A549 treated with AZD2906 at 1 μM for 4 hours (cell line): ENCODE results near the gene TRAPPC3L. TPM values are rescaled to one million over a fixed set of nuclear protein-coding genes. Genes with fewer than 3 reads are reported as not detected.

Experiments
- total RNA-seq: library from RNA; stranded (reverse); fragments of 200-300 nt; extraction: Qiagen RNA extraction; gene quantifications from 5 replicates; pipeline ENCODE4 v1.2.3, GENCODE V29; 2022

TRAPPC3L gene
- total RNA-seq = not detected in 5 replicates

DNA sequence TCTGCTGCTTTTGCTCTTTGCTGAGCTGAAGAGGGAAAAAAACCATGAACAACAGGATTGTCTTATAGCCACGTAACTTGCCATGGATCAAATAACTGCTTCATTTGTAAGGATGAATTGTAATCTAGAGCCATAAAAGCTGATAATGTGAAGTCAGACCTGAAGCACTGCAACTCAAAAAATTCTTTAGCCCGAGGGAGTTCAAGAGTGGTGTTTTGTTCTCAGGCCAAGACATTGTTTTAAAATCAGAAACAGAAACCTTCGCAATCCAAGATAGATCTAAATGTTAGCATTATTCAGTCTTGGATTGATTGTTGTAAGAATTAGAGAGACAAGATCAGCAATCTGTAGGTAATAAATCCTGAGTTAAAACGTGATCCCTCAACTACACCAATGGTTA is at the start of gene TRAPPC3L:
Gene TRAPPC3L (minus strand): TSS at position 34 of the 400 bp plus-strand sequence. CDS start 170 bp downstream, outside the sequence.

DNA sequence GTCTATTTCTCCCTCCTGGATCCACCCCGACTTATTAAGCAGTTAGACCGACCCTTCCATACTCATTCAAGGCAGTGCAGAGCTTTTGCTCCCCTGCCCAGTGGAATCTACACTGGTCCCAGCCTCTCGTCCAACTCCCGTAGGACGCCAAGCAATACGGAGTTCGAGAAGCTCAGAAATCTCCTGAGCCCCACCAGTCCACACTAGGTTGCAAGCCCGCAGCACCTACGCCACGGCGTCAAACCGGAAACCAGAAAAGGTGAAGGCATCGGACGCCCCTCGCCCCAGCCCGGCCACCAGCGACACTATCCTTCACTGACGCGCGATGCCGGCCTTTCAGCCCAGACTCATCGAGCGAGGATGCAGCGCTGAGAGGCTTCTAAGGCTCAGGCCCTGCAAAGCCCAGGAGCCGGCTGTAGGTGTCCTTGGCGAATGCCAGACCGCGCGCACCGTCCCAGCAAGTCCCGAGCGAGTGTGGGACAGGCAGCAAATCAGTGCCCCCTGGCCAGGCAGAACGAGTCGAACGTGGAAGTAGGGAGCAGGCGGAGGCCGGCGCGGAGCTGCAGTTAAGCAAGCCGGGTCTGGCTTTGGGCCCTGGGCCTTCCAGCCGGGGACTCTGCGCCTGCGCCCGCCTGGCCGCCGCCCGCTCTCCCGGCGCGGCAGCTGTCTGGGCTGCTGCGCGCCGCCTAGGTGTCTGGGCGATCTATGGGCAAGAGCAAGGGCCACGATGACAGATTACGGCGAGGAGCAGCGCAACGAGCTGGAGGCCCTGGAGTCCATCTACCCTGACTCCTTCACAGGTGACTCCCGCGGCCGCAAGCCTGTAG is 25.6 kb upstream of the TRAPPC3L start, which contains the start of gene RWDD1:
Gene RWDD1 (plus strand): TSS at position 649 of the 827 bp plus-strand sequence. CDS start 79 bp downstream, at position 728.

DNA sequence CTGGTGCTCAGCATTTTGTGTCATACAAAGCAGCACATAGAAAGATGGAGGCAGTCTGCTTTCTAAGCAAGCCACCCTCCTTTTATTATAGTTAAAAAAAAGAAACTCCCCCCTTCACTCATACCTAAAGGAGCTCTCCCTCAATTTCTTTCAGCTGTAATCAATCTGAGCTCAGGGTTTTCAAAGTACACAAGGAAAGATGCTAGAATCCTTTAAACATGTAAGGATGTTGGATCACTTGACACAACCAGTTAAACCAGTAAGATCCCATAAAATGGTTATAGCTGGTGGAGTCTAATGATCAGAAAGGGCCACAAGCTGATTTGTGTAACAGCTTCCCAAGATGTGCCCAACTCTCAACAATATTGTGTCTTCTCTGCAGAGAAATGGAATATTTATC is 8.0 kb upstream of the TRAPPC3L start, which contains the start of gene CALHM4:
Gene CALHM4 (plus strand): TSS at position 301 of the 400 bp plus-strand sequence. CDS start 43 bp downstream, at position 344.

DNA sequence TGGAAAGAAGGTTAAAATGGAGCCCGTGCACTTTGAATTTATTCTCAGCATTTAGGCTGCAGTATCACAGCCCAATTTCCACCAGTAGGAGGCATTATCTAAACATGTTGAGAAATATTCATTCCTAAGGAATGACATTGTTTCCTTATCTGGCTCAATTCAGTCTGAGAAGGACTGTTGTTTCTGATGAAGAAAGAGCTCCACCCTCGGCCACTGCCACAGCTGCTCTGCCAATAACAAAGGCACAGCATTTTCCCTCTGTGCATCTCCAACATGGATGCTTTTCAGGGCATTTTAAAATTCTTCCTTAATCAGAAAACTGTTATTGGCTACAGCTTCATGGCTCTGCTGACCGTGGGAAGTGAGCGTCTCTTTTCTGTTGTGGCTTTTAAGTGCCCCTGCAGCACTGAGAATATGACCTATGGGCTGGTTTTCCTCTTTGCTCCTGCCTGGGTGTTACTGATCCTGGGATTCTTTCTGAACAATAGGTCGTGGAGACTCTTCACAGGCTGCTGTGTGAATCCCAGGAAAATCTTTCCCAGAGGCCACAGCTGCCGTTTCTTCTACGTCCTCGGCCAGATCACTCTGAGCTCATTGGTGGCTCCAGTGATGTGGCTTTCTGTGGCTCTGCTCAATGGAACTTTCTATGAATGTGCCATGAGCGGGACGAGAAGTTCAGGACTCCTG is 33.9 kb downstream of the TRAPPC3L start, which contains the start of gene CALHM5:
Gene CALHM5 (plus strand): TSS at position 216 of the 687 bp plus-strand sequence. CDS start 58 bp downstream, at position 274.

DNA sequence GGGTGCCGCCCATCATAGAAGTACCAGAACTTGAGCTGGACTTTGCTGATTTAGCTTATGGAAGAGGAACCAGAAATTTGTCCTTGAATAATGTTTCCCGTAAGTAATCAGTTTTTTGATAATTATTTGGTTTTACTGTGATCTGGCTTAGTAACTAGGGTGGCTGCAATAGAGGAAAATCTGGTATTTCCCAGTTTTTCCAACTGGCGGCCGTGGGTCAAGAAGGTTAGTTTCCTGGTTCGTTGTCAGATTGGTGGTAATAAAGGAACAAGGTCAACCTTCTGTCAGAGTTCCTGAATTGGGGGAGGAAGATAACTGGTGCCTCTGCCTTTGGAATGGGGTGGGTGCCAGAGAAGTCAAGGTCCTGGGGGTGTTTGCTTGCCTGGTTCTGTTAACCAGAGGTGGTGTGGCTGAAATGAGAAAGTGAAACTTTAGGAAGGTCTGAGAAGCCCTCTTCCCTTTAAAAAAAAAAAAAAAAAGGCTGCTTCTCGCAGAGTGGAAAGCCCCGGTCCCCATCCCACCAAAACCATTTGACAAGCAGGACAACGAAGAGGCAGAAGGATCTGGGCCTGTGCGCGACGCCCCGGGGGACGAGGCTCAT is 84.1 kb downstream of the TRAPPC3L start, which contains the start of gene CALHM6:
Gene CALHM6 (plus strand): TSS at position 45 of the 601 bp plus-strand sequence. CDS start 555 bp downstream, at position 600.

Other genes starting within 250 kb of the TRAPPC3L start
- gene DSE, start 174.7 kb downstream of the TRAPPC3L start, total RNA-seq = 10.8 to 14.9 TPM (median 13.3 TPM) in 5 replicates
- gene CALHM6, start 84.3 kb downstream of the TRAPPC3L start, total RNA-seq = not detected in 5 replicates
- 0.03 to 0.09 TPM (median 0.05 TPM) in 5 replicates for gene CALHM5, start 34.0 kb downstream of the TRAPPC3L start, total RNA-seq
- not detected in 5 replicates for gene CALHM4, start 8.1 kb upstream of the TRAPPC3L start, total RNA-seq
- 25.3 to 33.2 TPM (median 31.4 TPM) in 5 replicates for gene RWDD1, start 25.8 kb upstream of the TRAPPC3L start, total RNA-seq
- gene RSPH4A, start 70.8 kb upstream of the TRAPPC3L start, total RNA-seq = 0.12 to 0.20 TPM (median 0.15 TPM) in 5 replicates
- gene ZUP1, start 123.1 kb upstream of the TRAPPC3L start, total RNA-seq = 6.2 to 7.3 TPM (median 6.7 TPM) in 5 replicates
- 0.85 to 2.0 TPM (median 1.4 TPM) in 5 replicates for gene KPNA5, start 135.5 kb upstream of the TRAPPC3L start, total RNA-seq
- 0.09 TPM in 1 of 5 replicates, not detected in the others for gene FAM162B, start 220.0 kb upstream of the TRAPPC3L start, total RNA-seq